ENCODE results near the gene XPNPEP1.

The XPNPEP1 gene

GRCh38 chr10:109837384-109837783, 85.9 kb downstream of the XPNPEP1 start:
- TF ChIP-seq CTCF (conservative IDR thresholded peaks at IDR 0.05; ENCODE audit: low read depth, low read length) = no peak
- H3K4me3 ChIP-seq (ENCODE audit: low read depth, low read length) = no peak overlapping the region
- no peak for DNase-seq (ENCODE audit: low read depth)

DNA sequence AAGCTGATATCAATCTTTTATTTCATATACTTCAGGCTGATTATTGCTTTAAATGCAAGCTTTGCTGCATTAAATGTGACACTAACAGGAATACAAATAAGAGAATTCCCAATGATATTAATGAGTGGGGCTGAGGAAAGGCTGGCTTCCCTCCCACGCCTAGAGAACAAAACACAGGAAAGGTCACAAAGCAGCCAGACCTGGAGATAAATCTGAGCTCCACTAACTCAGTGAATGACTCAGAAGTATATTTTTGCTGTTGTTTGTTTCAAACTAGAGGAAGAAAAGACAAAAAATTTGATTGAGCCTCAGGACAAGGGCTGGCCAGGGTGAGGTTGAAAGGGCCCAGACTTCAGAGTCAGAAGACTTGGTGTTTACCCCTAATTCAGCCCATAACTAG, 88.1 kb downstream of the XPNPEP1 start:
- no peak overlapping the region for H3K4me3 ChIP-seq (ENCODE audit: low read depth, low read length)
- TF ChIP-seq CTCF (conservative IDR thresholded peaks at IDR 0.05; ENCODE audit: low read depth, low read length) = no peak

DNA sequence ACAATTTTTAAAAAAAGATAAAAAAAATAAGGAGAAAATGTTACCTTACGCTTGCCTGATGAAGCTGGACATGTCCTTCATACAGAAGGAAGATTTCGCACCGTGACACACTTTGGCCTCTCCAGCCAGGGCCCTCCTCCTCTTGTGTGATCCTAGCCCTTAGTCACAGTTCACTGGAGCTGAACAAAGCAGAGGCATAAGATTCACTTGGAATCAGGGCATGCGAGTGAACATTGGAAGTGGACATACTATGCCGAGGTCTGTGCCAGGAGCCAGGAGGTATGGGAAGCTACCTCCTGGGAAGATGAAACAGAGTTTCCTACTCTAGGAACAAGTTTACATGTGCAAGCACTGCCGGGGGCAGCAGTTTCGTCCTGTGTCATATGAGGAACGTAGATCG, 91.5 kb downstream of the XPNPEP1 start:
- no peak overlapping the region for H3K4me3 ChIP-seq (ENCODE audit: low read depth, low read length)
- DNase-seq (ENCODE audit: low read depth) = no peak
- no peak for TF ChIP-seq CTCF (conservative IDR thresholded peaks at IDR 0.05; ENCODE audit: low read depth, low read length)

More for the DNA sequence above, 88.1 kb downstream of the XPNPEP1 start:
- no peak for DNase-seq (ENCODE audit: low read depth)

GRCh38 chr10:109824206-109824605, 99.1 kb downstream of the XPNPEP1 start:
- no peak for DNase-seq (ENCODE audit: low read depth)
- no peak overlapping the region for H3K4me3 ChIP-seq (ENCODE audit: low read depth, low read length)
- TF ChIP-seq CTCF (conservative IDR thresholded peaks at IDR 0.05; ENCODE audit: low read depth, low read length) = no peak

GRCh38 chr10:109823196-109823595, 100.1 kb downstream of the XPNPEP1 start:
- no peak for DNase-seq (ENCODE audit: low read depth)
- no peak overlapping the region for H3K4me3 ChIP-seq (ENCODE audit: low read depth, low read length)
- no peak for TF ChIP-seq CTCF (conservative IDR thresholded peaks at IDR 0.05; ENCODE audit: low read depth, low read length)

DNA sequence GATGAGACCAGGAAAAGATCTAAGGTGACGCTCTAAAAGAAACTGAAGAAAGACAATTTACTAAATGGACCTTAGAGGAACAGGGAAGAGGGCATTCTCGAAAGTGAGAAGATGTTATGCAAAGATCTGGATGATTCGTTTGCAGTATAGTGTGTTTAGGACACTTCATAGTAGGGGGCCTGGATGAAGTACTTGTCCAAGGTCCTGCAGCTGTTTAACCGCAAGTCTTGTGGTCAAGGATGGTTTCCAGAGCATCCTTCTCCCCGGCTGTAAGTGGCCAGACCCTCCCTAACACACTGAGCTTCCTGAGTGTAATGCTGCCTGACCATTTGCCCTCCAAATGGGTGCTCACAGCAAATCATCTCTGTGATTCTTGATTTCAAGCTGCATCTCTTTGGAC, 101.6 kb downstream of the XPNPEP1 start:
- no peak for DNase-seq (ENCODE audit: low read depth)
- TF ChIP-seq CTCF (conservative IDR thresholded peaks at IDR 0.05; ENCODE audit: low read depth, low read length) = no peak
- no peak overlapping the region for H3K4me3 ChIP-seq (ENCODE audit: low read depth, low read length)

DNA sequence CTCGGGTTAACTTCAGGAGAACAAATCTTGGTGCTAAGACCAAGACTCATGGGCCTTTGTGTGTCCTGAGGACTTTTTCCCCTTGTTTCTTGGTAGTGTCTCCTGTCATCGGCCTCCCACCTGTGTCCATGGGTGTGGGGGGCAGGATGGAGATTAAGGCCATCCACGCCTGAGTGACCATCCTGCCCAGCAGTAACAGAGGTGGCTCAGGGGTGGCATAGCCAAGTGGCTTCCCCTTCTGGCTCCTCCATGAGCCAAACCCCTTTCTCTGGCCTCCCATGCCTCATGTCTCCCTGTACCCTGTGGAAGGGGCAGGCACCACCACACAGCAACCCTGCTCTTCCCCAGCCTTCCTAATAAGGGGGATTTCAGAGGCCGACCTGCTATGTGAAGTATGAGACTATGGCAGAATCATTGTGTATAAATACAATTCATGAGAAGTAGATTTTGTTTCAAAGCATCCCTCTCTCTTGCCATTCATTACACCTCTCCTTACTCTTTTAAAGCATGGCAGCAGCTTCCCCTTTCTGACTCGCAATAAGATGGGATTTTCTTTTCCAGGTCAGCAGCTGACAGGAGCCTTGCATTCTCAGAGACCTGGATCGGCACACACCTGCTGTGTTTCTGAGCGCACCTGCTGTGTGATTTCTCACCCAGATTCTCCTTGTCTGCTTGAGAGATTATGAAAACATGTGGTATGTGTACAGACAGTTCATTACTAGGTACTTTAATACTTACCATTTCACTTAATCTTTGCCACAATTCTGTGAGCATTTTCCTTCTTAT, 102.5 kb downstream of the XPNPEP1 start:
- H3K4me3 ChIP-seq (ENCODE audit: low read depth, low read length) = no peak overlapping the region
- no peak for TF ChIP-seq CTCF (conservative IDR thresholded peaks at IDR 0.05; ENCODE audit: low read depth, low read length)
- no peak for DNase-seq (ENCODE audit: low read depth)

Data from choroid plexus epithelial cell (primary cell).